ENCODE measurements around the gene BBS7. TPM values are rescaled to one million over a fixed set of nuclear protein-coding genes. Genes with fewer than 3 reads are reported as not detected.

The BBS7 gene
- total RNA-seq, 2 experiments from 2014 or later = 10.7 to 25.8 TPM

- no peak for DNase-seq (ENCODE audit: low spot score)
- BruUV-seq (replicated peaks) = no TSS peak
- no peak overlapping the region for H3K4me3 ChIP-seq (ENCODE audit: low read depth, low read length, poor library complexity, severe bottlenecking)
- no peak overlapping the region for H2AFZ ChIP-seq (ENCODE audit: low read length)
- H3K79me2 ChIP-seq (ENCODE audit: insufficient read depth, low read depth, low read length) = peaks cover 3% of the 10 kb centered on the region; the same call in 1 of the 2 replicates
- no peak overlapping the region for H3K27ac ChIP-seq (ENCODE audit: low read depth, low read length, poor library complexity, severe bottlenecking)
- CTCF ChIA-PET (ENCODE audit: unreplicated experiment) = no interaction called here
- H3K4me1 ChIP-seq (ENCODE audit: insufficient read depth, low read length, poor library complexity, severe bottlenecking) = peaks cover 2% of the 10 kb centered on the region
- H3K9me2 ChIP-seq (ENCODE audit: insufficient read depth, low read length) = no peaks in the 10 kb centered on the region
- H4K20me1 ChIP-seq (ENCODE audit: insufficient read depth, low read length) = no peaks in the 10 kb centered on the region
- POLR2A ChIA-PET = interaction anchor here (0.7 kb wide), 1 partner anchor 1090 kb away, joined by 4 read pairs; no protein-coding TSS in a partner anchor
- H3K36me3 ChIP-seq (ENCODE audit: insufficient read depth, low read length) = peaks cover 61% of the 10 kb centered on the region
- TF ChIP-seq EZH2phosphoT487 (IDR thresholded peaks at IDR 0.05; ENCODE audit: borderline replicate concordance, low read depth, low read length) = no peak
- no peak for TF ChIP-seq CTCF (conservative IDR thresholded peaks at IDR 0.05; ENCODE audit: low read length)
- intact Hi-C loops (cut with micrococcal nuclease; ENCODE audit: unreplicated experiment) = no loop called here
- H3K9me3 ChIP-seq (ENCODE audit: low read length) = no peaks in the 10 kb centered on the region
- H3K4me2 ChIP-seq (ENCODE audit: low read length) = no peak overlapping the region
These were observed 6.5 kb downstream of the BBS7 start for GRCh38 chr4:121863799-121864198.

- no peak overlapping the region for H3K4me2 ChIP-seq (ENCODE audit: low read length)
- peaks cover 50% of the 10 kb centered on the region for H3K36me3 ChIP-seq (ENCODE audit: insufficient read depth, low read length)
- H3K79me2 ChIP-seq (ENCODE audit: insufficient read depth, low read depth, low read length) = no peaks in the 10 kb centered on the region
- ChIA-PET CTCF (ENCODE audit: unreplicated experiment) (no interaction called here), POLR2A (interaction anchor here (2.4 kb wide), 1 partner anchor 8 kb away, joined by 12 read pairs; the partner anchor contains the start of gene BBS7)
- no peak overlapping the region for H2AFZ ChIP-seq (ENCODE audit: low read length)
- H3K4me1 ChIP-seq (ENCODE audit: insufficient read depth, low read length, poor library complexity, severe bottlenecking) = no peaks in the 10 kb centered on the region
- BruUV-seq (replicated peaks) = no TSS peak
- no peak for TF ChIP-seq EZH2phosphoT487 (IDR thresholded peaks at IDR 0.05; ENCODE audit: borderline replicate concordance, low read depth, low read length)
- no peak for TF ChIP-seq CTCF (conservative IDR thresholded peaks at IDR 0.05; ENCODE audit: low read length)
- no peak overlapping the region for H3K4me3 ChIP-seq (ENCODE audit: low read depth, low read length, poor library complexity, severe bottlenecking)
- DNase-seq (ENCODE audit: low spot score) = no peak
- no peak overlapping the region for H3K27ac ChIP-seq (ENCODE audit: low read depth, low read length, poor library complexity, severe bottlenecking)
- intact Hi-C loops (cut with micrococcal nuclease; ENCODE audit: unreplicated experiment) = no loop called here
- H3K9me3 ChIP-seq (ENCODE audit: low read length) = no peaks in the 10 kb centered on the region
- H3K9me2 ChIP-seq (ENCODE audit: insufficient read depth, low read length) = no peaks in the 10 kb centered on the region
- no peaks in the 10 kb centered on the region for H4K20me1 ChIP-seq (ENCODE audit: insufficient read depth, low read length)
These were observed 8.8 kb downstream of the BBS7 start for GRCh38 chr4:121861426-121861825.

- BruUV-seq (replicated peaks) = no TSS peak
- H3K27ac ChIP-seq (ENCODE audit: low read depth, low read length, poor library complexity, severe bottlenecking) = no peak overlapping the region
- no peak overlapping the region for H3K4me3 ChIP-seq (ENCODE audit: low read depth, low read length, poor library complexity, severe bottlenecking)
- H3K4me1 ChIP-seq (ENCODE audit: insufficient read depth, low read length, poor library complexity, severe bottlenecking) = no peaks in the 10 kb centered on the region
- DNase-seq (ENCODE audit: low spot score) = no peak
- intact Hi-C loops (cut with micrococcal nuclease; ENCODE audit: unreplicated experiment) = no loop called here
- no peak overlapping the region for H3K4me2 ChIP-seq (ENCODE audit: low read length)
- H3K79me2 ChIP-seq (ENCODE audit: insufficient read depth, low read depth, low read length) = no peaks in the 10 kb centered on the region
- H3K9me2 ChIP-seq (ENCODE audit: insufficient read depth, low read length) = no peaks in the 10 kb centered on the region
- no peak for TF ChIP-seq CTCF (conservative IDR thresholded peaks at IDR 0.05; ENCODE audit: low read length)
- TF ChIP-seq EZH2phosphoT487 (IDR thresholded peaks at IDR 0.05; ENCODE audit: borderline replicate concordance, low read depth, low read length) = no peak
- no peak overlapping the region for H2AFZ ChIP-seq (ENCODE audit: low read length)
- ChIA-PET POLR2A (interaction anchor here (0.6 to 2.4 kb wide), 3 partner anchors 10 to 1652 kb away, joined by 4 to 12 read pairs (median 4); partner anchors contain the start of gene BBS7), CTCF (ENCODE audit: unreplicated experiment) (no interaction called here)
- H4K20me1 ChIP-seq (ENCODE audit: insufficient read depth, low read length) = no peaks in the 10 kb centered on the region
- peaks cover 43% of the 10 kb centered on the region for H3K36me3 ChIP-seq (ENCODE audit: insufficient read depth, low read length)
- no peaks in the 10 kb centered on the region for H3K9me3 ChIP-seq (ENCODE audit: low read length)
These were observed 10.2 kb downstream of the BBS7 start for GRCh38 chr4:121860121-121860520.

Measured in OCI-LY7 (cell line).